Measurements from ENCODE around the gene ADGRL1.

Gene ADGRL1

DNA sequence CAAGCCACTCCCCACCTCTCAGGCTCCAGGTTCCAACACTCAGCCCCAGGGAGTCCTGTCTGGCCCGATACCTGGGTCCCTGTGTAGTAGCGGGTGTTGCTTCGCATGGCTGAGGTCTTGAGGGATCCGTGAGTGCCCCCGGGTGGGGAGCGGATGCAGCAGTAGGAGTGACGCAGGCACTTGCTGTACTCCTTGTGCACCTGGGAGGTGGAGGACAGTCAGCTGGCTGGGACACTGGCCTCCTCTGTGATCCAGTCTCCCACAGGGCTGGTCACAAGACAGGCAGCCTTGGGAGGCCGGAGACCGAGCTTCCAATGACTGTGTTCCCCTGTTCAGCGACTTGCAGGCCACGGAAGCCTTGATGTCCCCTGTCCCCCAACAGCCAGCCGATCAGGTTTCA lies 53.3 kb downstream of the ADGRL1 start:
- no peak overlapping the region for H3K4me2 ChIP-seq (ENCODE audit: low read length)
- H3K36me3 ChIP-seq (ENCODE audit: control insufficient read depth, low read length) = no peaks in the 10 kb centered on the region
- no peak overlapping the region for H3K27ac ChIP-seq (ENCODE audit: low read depth, low read length)
- H3K4me3 ChIP-seq (ENCODE audit: low read length) = no peak overlapping the region
- H3K9me2 ChIP-seq (replicated peaks; ENCODE audit: control insufficient read depth, low read length) = no peaks in the 10 kb centered on the region
- no peaks in the 10 kb centered on the region for H3K4me1 ChIP-seq (ENCODE audit: control insufficient read depth, low read length)
- H3K27me3 ChIP-seq (ENCODE audit: control insufficient read depth, low read length) = peaks cover 4% of the 10 kb centered on the region
- H4K20me1 ChIP-seq (ENCODE audit: control insufficient read depth, insufficient read depth, low read depth, low read length) = no peaks in the 10 kb centered on the region
- TF ChIP-seq, protein P1, sequence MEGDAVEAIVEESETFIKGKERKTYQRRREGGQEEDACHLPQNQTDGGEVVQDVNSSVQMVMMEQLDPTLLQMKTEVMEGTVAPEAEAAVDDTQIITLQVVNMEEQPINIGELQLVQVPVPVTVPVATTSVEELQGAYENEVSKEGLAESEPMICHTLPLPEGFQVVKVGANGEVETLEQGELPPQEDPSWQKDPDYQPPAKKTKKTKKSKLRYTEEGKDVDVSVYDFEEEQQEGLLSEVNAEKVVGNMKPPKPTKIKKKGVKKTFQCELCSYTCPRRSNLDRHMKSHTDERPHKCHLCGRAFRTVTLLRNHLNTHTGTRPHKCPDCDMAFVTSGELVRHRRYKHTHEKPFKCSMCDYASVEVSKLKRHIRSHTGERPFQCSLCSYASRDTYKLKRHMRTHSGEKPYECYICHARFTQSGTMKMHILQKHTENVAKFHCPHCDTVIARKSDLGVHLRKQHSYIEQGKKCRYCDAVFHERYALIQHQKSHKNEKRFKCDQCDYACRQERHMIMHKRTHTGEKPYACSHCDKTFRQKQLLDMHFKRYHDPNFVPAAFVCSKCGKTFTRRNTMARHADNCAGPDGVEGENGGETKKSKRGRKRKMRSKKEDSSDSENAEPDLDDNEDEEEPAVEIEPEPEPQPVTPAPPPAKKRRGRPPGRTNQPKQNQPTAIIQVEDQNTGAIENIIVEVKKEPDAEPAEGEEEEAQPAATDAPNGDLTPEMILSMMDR (IDR thresholded peaks at IDR 0.05; ENCODE audit: low read depth, low read length, poor library complexity, severe bottlenecking) = no peak
- TF ChIP-seq EZH2phosphoT487 (IDR thresholded peaks at IDR 0.05; ENCODE audit: borderline replicate concordance, low read length) = no peak
- H3F3A ChIP-seq (ENCODE audit: control insufficient read depth, insufficient read depth) = no peaks in the 10 kb centered on the region
- no peaks in the 10 kb centered on the region for H3K79me2 ChIP-seq (ENCODE audit: control insufficient read depth, low read length)
- H3K9me3 ChIP-seq (ENCODE audit: control insufficient read depth, insufficient read depth, low read length) = no peaks in the 10 kb centered on the region

DNA sequence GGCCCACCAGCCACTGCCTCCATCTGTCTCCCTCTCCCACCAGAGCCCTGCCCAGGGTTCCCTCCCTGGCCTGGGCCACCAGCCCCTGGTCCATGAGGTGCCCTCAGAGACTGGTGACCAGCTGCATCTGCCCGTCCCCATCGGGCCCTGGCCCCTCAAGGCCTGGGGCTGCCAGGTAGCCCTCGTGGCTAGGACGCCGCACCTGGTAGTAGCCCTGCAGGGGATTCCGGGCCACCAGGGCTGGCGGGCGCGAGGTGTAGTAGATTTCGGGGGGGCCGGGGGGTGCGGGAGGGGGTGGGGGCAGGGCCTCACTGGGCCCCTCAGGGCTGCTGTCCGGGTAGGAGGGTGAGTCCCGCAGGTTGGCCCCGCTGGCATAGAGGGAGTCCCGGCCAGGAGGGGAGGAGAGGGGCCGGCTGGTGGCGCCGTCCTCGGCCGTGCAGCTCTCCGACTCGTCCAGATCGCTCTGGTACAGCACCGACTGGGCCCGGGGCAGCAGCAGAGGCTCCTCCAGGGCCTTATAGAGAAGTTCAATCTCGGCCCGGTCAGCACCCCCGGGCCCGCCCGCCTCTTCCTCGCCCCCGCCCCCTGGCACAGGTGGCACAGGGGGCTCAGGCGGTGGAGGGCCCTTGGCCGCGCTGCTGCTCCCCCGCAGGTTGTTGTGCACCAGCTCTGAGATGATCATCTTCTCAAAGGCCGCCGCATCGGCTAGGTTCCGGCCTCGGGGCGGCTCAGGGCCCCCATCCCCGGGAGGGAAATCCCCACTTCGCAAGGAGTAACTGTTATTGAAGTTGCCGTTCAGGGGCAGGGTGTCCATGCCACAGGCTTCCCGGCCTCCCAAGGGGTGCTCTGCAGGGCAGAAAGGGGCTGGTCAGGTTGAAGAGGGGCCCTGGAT lies 55.0 kb downstream of the ADGRL1 start:
- H3K4me1 ChIP-seq (ENCODE audit: control insufficient read depth, low read length) = no peaks in the 10 kb centered on the region
- H3K4me3 ChIP-seq (ENCODE audit: low read length) = no peak overlapping the region
- no peaks in the 10 kb centered on the region for H3K79me2 ChIP-seq (ENCODE audit: control insufficient read depth, low read length)
- no peak overlapping the region for H3K4me2 ChIP-seq (ENCODE audit: low read length)
- H3K9me3 ChIP-seq (ENCODE audit: control insufficient read depth, insufficient read depth, low read length) = no peaks in the 10 kb centered on the region
- TF ChIP-seq EZH2phosphoT487 (IDR thresholded peaks at IDR 0.05; ENCODE audit: borderline replicate concordance, low read length) = no peak
- TF ChIP-seq, protein P1 (IDR thresholded peaks at IDR 0.05; ENCODE audit: low read depth, low read length, poor library complexity, severe bottlenecking) = no peak
- no peaks in the 10 kb centered on the region for H3K36me3 ChIP-seq (ENCODE audit: control insufficient read depth, low read length)
- peaks cover 4% of the 10 kb centered on the region for H3K27me3 ChIP-seq (ENCODE audit: control insufficient read depth, low read length)
- H3F3A ChIP-seq (ENCODE audit: control insufficient read depth, insufficient read depth) = no peaks in the 10 kb centered on the region
- no peaks in the 10 kb centered on the region for H4K20me1 ChIP-seq (ENCODE audit: control insufficient read depth, insufficient read depth, low read depth, low read length)
- no peak overlapping the region for H3K27ac ChIP-seq (ENCODE audit: low read depth, low read length)
- no peaks in the 10 kb centered on the region for H3K9me2 ChIP-seq (replicated peaks; ENCODE audit: control insufficient read depth, low read length)

DNA sequence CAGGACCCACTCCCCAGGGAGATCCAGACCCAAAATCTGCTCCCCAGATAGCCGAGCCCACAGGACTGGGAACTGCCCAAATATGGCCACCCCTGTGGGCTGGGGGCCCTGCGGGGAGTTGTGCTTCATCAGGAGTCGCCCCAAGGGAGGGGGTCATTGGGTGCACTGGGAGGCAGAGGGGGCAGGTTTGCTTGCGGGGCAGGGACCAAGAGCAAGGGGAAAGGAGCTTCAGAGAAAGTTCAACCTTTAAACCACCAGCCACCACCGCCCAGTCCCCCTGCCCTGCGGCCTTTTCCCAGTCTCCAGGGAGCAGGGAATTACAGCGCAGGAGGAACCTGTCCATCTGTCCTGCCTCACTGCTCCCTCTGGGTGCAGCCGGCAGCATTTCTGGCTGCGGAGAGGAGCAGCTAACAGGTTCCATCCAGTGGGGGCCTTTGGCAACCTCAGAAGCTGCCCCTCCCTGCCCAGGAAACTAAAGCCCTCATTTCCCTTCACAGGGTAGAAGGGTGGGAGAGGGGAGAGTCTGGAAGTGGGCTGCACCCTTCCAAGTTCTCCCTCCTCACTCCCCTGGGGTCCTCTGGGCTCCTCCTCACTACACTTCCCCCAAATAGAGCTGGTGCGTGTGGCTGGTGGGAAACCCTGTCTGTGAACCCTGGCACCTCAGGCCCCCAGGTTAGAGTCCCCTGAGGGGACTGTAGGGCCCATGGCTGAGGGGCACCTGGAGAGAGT lies 55.8 kb downstream of the ADGRL1 start:
- H3K9me3 ChIP-seq (ENCODE audit: control insufficient read depth, insufficient read depth, low read length) = no peaks in the 10 kb centered on the region
- H3K27ac ChIP-seq (ENCODE audit: low read depth, low read length) = no peak overlapping the region
- H3K4me3 ChIP-seq (ENCODE audit: low read length) = no peak overlapping the region
- H3K4me2 ChIP-seq (ENCODE audit: low read length) = no peak overlapping the region
- no peaks in the 10 kb centered on the region for H3K36me3 ChIP-seq (ENCODE audit: control insufficient read depth, low read length)
- H3F3A ChIP-seq (ENCODE audit: control insufficient read depth, insufficient read depth) = no peaks in the 10 kb centered on the region
- no peaks in the 10 kb centered on the region for H3K4me1 ChIP-seq (ENCODE audit: control insufficient read depth, low read length)
- H3K27me3 ChIP-seq (ENCODE audit: control insufficient read depth, low read length) = peaks cover 4% of the 10 kb centered on the region
- H3K79me2 ChIP-seq (ENCODE audit: control insufficient read depth, low read length) = no peaks in the 10 kb centered on the region
- TF ChIP-seq EZH2phosphoT487 (IDR thresholded peaks at IDR 0.05; ENCODE audit: borderline replicate concordance, low read length) = no peak
- TF ChIP-seq, protein P1 (IDR thresholded peaks at IDR 0.05; ENCODE audit: low read depth, low read length, poor library complexity, severe bottlenecking) = no peak
- H3K9me2 ChIP-seq (replicated peaks; ENCODE audit: control insufficient read depth, low read length) = no peaks in the 10 kb centered on the region
- H4K20me1 ChIP-seq (ENCODE audit: control insufficient read depth, insufficient read depth, low read depth, low read length) = no peaks in the 10 kb centered on the region

Measured in DOHH2 (cell line).